Measurements from ENCODE around the gene CRYZL1.
A peak's percentile ranks its signal among the peaks of the same experiment; 100 is the strongest.

CRYZL1 gene

GRCh38 chr21:33541105-33541711 lies 100.3 kb downstream of the CRYZL1 start:
- no peak for DNase-seq (ENCODE audit: low read depth)

GRCh38 chr21:33540711-33541104 lies 100.8 kb downstream of the CRYZL1 start:
- no peak for DNase-seq (ENCODE audit: low read depth)

GRCh38 chr21:33539616-33540015 lies 101.9 kb downstream of the CRYZL1 start:
- peak; percentile 87 for DNase-seq (ENCODE audit: low read depth)

Measured in HS-5 (cell line).